ENCODE data around the gene CYBC1. TPM values are rescaled to one million over a fixed set of nuclear protein-coding genes. Genes with fewer than 3 reads are reported as not detected.
"Not testable (repeated sequence)": the region's sequence is repeated elsewhere in the genome, so short reads cannot be mapped to it uniquely, and the experiment has no call there.

Gene CYBC1
- total RNA-seq, 1 donor from 2014 or later: 124 TPM

- intact Hi-C loops (cut with DNase I): no loop called here
- H3K4me3 ChIP-seq: no peak overlapping the region
- H3K9me3 ChIP-seq: no peaks in the 10 kb centered on the region
- peaks cover 0 to 8% of the 10 kb centered on the region in 2 donors for H3K4me1 ChIP-seq
- H3K27ac ChIP-seq: peak overlapping the region; percentile 14 to 49
- H3K36me3 ChIP-seq: peaks cover 57 to 71% of the 10 kb centered on the region in 2 donors
- no peak for DNase-seq (ENCODE audit: low spot score in 2 of 2)
- TF ChIP-seq, protein P1, sequence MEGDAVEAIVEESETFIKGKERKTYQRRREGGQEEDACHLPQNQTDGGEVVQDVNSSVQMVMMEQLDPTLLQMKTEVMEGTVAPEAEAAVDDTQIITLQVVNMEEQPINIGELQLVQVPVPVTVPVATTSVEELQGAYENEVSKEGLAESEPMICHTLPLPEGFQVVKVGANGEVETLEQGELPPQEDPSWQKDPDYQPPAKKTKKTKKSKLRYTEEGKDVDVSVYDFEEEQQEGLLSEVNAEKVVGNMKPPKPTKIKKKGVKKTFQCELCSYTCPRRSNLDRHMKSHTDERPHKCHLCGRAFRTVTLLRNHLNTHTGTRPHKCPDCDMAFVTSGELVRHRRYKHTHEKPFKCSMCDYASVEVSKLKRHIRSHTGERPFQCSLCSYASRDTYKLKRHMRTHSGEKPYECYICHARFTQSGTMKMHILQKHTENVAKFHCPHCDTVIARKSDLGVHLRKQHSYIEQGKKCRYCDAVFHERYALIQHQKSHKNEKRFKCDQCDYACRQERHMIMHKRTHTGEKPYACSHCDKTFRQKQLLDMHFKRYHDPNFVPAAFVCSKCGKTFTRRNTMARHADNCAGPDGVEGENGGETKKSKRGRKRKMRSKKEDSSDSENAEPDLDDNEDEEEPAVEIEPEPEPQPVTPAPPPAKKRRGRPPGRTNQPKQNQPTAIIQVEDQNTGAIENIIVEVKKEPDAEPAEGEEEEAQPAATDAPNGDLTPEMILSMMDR (IDR thresholded peaks at IDR 0.05): no peak
- no peaks in the 10 kb centered on the region for H3K27me3 ChIP-seq
Measured at GRCh38 chr17:82463925-82464566, 13.5 kb upstream of the CYBC1 start.

GRCh38 chr17:82463391-82463790 lies 12.8 kb upstream of the CYBC1 start:
- intact Hi-C loops (cut with DNase I): no loop called here
- peaks cover 0 to 8% of the 10 kb centered on the region in 2 donors for H3K4me1 ChIP-seq
- peaks cover 51 to 65% of the 10 kb centered on the region in 2 donors for H3K36me3 ChIP-seq
- DNase-seq (ENCODE audit: low spot score in 2 of 2): no peak
- no peaks in the 10 kb centered on the region for H3K27me3 ChIP-seq
- TF ChIP-seq, protein P1 (IDR thresholded peaks at IDR 0.05): no peak
- no peaks in the 10 kb centered on the region for H3K9me3 ChIP-seq
- peak overlapping the region; percentile 5 to 49 for H3K27ac ChIP-seq
- no peak overlapping the region for H3K4me3 ChIP-seq

GRCh38 chr17:82461827-82462524 lies 11.4 kb upstream of the CYBC1 start:
- no peak for DNase-seq (ENCODE audit: low spot score in 2 of 2)
- TF ChIP-seq, protein P1 (IDR thresholded peaks at IDR 0.05): no peak
- Histone ChIP-seq H3K4me3 (no peak overlapping the region), H3K36me3 (peaks cover 43 to 56% of the 10 kb centered on the region in 2 donors), H3K27ac (peak overlapping the region in 1 of 2 donors; percentile 6), H3K27me3 (no peaks in the 10 kb centered on the region), H3K4me1 (peaks cover 0 to 15% of the 10 kb centered on the region in 2 donors), H3K9me3 (no peaks in the 10 kb centered on the region)
- intact Hi-C loops (cut with DNase I): no loop called here

DNA sequence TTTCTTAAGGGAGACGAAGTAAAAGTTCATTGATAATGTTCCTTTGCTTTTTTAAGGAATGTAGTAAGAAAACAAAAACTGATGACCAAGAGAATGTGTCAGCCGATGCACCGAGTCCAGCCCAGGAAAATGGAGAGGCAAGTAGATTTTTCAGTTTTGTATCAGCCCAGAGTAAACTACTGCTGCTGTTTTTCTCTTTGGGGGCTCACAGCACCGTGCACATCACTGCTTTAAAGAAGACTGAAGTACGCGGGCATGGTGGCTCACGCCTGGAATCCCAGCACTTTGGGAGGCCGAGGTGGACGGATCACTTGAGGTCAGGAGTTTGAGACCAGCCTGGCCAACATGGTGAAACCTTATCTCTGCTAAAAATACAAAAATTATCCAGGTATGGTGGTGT lies 9.4 kb upstream of the CYBC1 start:
- H3K27ac ChIP-seq; H3K9me3 ChIP-seq; DNase-seq (ENCODE audit: low spot score in 2 of 2); H3K27me3 ChIP-seq: not testable (repeated sequence)
- intact Hi-C loops (cut with DNase I): loop anchor here (2.0 kb wide), 3 partner anchors 37 to 189 kb away; partner anchors contain the start of gene WDR45B
- H3K4me1 ChIP-seq: peaks cover 0 to 15% of the 10 kb centered on the region in 2 donors
- peaks cover 35% of the 10 kb centered on the region in 2 donors for H3K36me3 ChIP-seq
- H3K4me3 ChIP-seq: peak overlapping the region in 1 of 2 donors; percentile 77

DNA sequence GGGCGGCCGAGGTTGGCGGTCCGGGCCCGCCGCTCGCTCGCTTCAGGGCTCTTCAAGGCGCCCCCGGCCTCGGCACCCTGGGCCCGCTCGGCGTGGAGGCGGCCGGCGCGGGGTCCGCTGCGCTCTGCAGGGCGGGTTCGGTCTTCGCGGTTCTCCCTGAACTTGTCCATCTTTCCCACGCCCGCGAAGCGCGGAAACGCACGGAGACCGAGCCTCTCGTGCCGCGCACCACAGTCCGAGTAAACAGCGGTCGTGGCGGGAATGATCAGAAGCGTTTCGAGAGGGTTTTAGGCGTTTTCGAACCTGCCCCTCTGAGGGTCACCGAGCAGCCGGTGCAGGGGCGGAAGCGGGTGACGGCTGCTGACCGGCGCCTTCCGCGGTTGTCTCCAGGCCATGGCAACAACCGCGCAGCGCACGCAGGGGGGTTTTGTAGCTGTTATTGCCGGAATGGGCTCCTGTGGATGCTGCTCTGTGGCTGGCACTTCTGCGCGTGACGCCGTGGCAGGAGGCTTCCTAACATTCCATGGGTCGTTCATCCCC lies 8.4 kb upstream of the CYBC1 start:
- TF ChIP-seq, protein P1 (IDR thresholded peaks at IDR 0.05): no peak
- Histone ChIP-seq H3K27ac (peak overlapping the region; percentile 100), H3K9me3 (no peaks in the 10 kb centered on the region), H3K4me3 (peak overlapping the region; percentile 77 to 86), H3K27me3 (no peaks in the 10 kb centered on the region), H3K4me1 (peaks cover 0 to 13% of the 10 kb centered on the region in 2 donors), H3K36me3 (peaks cover 26 to 29% of the 10 kb centered on the region in 2 donors)
- intact Hi-C loops (cut with DNase I): loop anchor here (1.0 to 2.0 kb wide), 6 partner anchors 9 to 190 kb away; partner anchors contain the start of genes CYBC1, FOXK2 and WDR45B
- DNase-seq (ENCODE audit: low spot score in 2 of 2): no peak

Data from ascending aorta (tissue), 2 donors.